ENCODE measurements around the gene VWA7.

DNA sequence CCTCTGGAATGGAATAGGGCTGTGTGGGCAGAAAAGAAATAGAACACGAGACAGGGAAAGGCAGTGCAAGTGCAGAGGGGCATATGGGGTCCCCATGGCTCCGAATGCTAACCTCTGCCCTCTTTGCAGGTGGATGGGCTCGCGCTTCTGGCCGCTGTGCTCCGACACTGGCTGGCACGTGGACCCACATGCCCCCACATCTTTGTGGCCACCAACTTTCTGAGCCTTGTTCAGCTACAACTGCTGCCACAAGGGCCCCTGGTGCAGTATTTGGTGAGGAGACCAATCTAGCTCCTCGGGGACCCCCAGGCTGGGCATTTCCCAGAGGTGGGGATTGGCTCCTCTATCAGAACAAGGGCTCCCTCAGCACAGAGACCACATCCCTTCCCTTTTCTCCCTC, 15.8 kb downstream of the VWA7 start:
- TF ChIP-seq, protein P1, sequence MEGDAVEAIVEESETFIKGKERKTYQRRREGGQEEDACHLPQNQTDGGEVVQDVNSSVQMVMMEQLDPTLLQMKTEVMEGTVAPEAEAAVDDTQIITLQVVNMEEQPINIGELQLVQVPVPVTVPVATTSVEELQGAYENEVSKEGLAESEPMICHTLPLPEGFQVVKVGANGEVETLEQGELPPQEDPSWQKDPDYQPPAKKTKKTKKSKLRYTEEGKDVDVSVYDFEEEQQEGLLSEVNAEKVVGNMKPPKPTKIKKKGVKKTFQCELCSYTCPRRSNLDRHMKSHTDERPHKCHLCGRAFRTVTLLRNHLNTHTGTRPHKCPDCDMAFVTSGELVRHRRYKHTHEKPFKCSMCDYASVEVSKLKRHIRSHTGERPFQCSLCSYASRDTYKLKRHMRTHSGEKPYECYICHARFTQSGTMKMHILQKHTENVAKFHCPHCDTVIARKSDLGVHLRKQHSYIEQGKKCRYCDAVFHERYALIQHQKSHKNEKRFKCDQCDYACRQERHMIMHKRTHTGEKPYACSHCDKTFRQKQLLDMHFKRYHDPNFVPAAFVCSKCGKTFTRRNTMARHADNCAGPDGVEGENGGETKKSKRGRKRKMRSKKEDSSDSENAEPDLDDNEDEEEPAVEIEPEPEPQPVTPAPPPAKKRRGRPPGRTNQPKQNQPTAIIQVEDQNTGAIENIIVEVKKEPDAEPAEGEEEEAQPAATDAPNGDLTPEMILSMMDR (IDR thresholded peaks at IDR 0.05 in 8 of 11, conservative IDR thresholded peaks at IDR 0.05 in 3 of 11): no peak
- TF ChIP-seq POLR2A (IDR thresholded peaks at IDR 0.05): no peak

All from spleen (tissue), 7 donors.